ENCODE data around the gene KRTAP1-5.

DNA sequence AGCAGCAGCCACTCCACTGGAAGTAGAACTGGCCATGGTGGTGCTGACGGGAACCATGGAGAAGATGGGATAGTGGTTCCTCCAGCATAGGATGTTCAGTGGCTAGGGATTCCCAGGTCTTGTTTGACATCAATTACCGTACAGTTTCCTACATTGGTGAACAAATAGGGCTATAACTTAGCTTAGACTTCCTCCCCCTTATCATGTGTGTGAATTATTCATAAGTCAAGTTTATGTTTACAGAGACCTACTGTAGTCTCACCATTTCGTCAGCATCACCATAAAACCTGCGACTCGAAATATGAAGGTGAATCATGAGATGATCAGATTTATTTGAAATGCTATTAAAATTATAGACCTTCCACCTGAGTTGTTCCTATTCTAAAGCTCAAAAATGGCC lies 31.7 kb upstream of the KRTAP1-5 start:
- TF ChIP-seq, protein P1, sequence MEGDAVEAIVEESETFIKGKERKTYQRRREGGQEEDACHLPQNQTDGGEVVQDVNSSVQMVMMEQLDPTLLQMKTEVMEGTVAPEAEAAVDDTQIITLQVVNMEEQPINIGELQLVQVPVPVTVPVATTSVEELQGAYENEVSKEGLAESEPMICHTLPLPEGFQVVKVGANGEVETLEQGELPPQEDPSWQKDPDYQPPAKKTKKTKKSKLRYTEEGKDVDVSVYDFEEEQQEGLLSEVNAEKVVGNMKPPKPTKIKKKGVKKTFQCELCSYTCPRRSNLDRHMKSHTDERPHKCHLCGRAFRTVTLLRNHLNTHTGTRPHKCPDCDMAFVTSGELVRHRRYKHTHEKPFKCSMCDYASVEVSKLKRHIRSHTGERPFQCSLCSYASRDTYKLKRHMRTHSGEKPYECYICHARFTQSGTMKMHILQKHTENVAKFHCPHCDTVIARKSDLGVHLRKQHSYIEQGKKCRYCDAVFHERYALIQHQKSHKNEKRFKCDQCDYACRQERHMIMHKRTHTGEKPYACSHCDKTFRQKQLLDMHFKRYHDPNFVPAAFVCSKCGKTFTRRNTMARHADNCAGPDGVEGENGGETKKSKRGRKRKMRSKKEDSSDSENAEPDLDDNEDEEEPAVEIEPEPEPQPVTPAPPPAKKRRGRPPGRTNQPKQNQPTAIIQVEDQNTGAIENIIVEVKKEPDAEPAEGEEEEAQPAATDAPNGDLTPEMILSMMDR (conservative IDR thresholded peaks at IDR 0.05; ENCODE audit: low read depth in 2 of 2), result no peak
- TF ChIP-seq EZH2 (IDR thresholded peaks at IDR 0.05; ENCODE audit: low read depth, unreplicated experiment) (no peak), JUNB (IDR thresholded peaks at IDR 0.05; ENCODE audit: unreplicated experiment) (no peak), EZH2phosphoT487 (IDR thresholded peaks at IDR 0.05; ENCODE audit: unreplicated experiment) (no peak), POLR2AphosphoS5 (IDR thresholded peaks at IDR 0.05; ENCODE audit: low read depth) (no peak), NANOG (IDR thresholded peaks at IDR 0.05; ENCODE audit: borderline replicate concordance) (no peak), CREB1 (CRISPR knock-in tag; IDR thresholded peaks at IDR 0.05; ENCODE audit: low read depth) (no peak), ZNF114 (CRISPR knock-in tag; IDR thresholded peaks at IDR 0.05) (no peak)
- TF ChIP-seq, protein P2, sequence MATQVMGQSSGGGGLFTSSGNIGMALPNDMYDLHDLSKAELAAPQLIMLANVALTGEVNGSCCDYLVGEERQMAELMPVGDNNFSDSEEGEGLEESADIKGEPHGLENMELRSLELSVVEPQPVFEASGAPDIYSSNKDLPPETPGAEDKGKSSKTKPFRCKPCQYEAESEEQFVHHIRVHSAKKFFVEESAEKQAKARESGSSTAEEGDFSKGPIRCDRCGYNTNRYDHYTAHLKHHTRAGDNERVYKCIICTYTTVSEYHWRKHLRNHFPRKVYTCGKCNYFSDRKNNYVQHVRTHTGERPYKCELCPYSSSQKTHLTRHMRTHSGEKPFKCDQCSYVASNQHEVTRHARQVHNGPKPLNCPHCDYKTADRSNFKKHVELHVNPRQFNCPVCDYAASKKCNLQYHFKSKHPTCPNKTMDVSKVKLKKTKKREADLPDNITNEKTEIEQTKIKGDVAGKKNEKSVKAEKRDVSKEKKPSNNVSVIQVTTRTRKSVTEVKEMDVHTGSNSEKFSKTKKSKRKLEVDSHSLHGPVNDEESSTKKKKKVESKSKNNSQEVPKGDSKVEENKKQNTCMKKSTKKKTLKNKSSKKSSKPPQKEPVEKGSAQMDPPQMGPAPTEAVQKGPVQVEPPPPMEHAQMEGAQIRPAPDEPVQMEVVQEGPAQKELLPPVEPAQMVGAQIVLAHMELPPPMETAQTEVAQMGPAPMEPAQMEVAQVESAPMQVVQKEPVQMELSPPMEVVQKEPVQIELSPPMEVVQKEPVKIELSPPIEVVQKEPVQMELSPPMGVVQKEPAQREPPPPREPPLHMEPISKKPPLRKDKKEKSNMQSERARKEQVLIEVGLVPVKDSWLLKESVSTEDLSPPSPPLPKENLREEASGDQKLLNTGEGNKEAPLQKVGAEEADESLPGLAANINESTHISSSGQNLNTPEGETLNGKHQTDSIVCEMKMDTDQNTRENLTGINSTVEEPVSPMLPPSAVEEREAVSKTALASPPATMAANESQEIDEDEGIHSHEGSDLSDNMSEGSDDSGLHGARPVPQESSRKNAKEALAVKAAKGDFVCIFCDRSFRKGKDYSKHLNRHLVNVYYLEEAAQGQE (IDR thresholded peaks at IDR 0.05; ENCODE audit: unreplicated experiment), result no peak

Measured in GM23338 (cell line).